VCaP (cell line): Measurements from ENCODE around the gene TAOK3.
A peak's percentile ranks its signal among the peaks of the same experiment; 100 is the strongest.
"Not testable (repeated sequence)": the region's sequence is repeated elsewhere in the genome, so short reads cannot be mapped to it uniquely, and the experiment has no call there.

Experiments
- H3K27ac ChIP-seq: fragments of 450-650 bp; 2 replicates; pipeline ENCODE4 v1.5.1; 2017
- CTCF ChIP-seq: fragments of 450-650 bp; conservative IDR thresholded peaks from 2 replicates; pipeline ENCODE4 v1.5.1; 2017; ENCODE audit warnings: mild to moderate bottlenecking, moderate library complexity

Gene TAOK3

GRCh38 chr12:118288174-118288573 is 84.5 kb downstream of the TAOK3 start:
- H3K27ac ChIP-seq, result no peak overlapping the region
- no peak for TF ChIP-seq CTCF

GRCh38 chr12:118287728-118288127 is 85.0 kb downstream of the TAOK3 start:
- TF ChIP-seq CTCF, result no peak
- H3K27ac ChIP-seq, result no peak overlapping the region

GRCh38 chr12:118282767-118283166 is 89.9 kb downstream of the TAOK3 start:
- no peak for TF ChIP-seq CTCF
- H3K27ac ChIP-seq, result no peak overlapping the region

- H3K27ac ChIP-seq, result not testable (repeated sequence)
These were observed 94.4 kb downstream of the TAOK3 start for GRCh38 chr12:118278288-118278687.

- H3K27ac ChIP-seq, result no peak overlapping the region
- TF ChIP-seq CTCF, result no peak
These were observed 98.6 kb downstream of the TAOK3 start for GRCh38 chr12:118274066-118274465.

- TF ChIP-seq CTCF, result no peak
- peak overlapping the region; percentile 78 for H3K27ac ChIP-seq
These were observed 100.8 kb downstream of the TAOK3 start for GRCh38 chr12:118271770-118272417.

GRCh38 chr12:118271183-118271582 is 101.5 kb downstream of the TAOK3 start:
- peak overlapping the region; percentile 78 for H3K27ac ChIP-seq
- no peak for TF ChIP-seq CTCF

GRCh38 chr12:118269806-118270205 is 102.9 kb downstream of the TAOK3 start:
- no peak for TF ChIP-seq CTCF
- no peak overlapping the region; the same call in 1 of the 2 replicates for H3K27ac ChIP-seq
